ENCODE measurements around the gene PPP6R2.
"Not testable (repeated sequence)": the region's sequence is repeated elsewhere in the genome, so short reads cannot be mapped to it uniquely, and the experiment has no call there.

Gene PPP6R2

GRCh38 chr22:50406416-50407170, 63.5 kb downstream of the PPP6R2 start:
- DNase-seq, result no peak

- no peak for DNase-seq
These were observed 65.2 kb downstream of the PPP6R2 start for GRCh38 chr22:50408311-50408710.

- not testable (repeated sequence) for DNase-seq
These were observed 65.8 kb downstream of the PPP6R2 start for GRCh38 chr22:50408954-50409353.

GRCh38 chr22:50414476-50415248, 71.5 kb downstream of the PPP6R2 start:
- no peak for DNase-seq

GRCh38 chr22:50415426-50415825, 72.3 kb downstream of the PPP6R2 start:
- no peak for DNase-seq

DNA sequence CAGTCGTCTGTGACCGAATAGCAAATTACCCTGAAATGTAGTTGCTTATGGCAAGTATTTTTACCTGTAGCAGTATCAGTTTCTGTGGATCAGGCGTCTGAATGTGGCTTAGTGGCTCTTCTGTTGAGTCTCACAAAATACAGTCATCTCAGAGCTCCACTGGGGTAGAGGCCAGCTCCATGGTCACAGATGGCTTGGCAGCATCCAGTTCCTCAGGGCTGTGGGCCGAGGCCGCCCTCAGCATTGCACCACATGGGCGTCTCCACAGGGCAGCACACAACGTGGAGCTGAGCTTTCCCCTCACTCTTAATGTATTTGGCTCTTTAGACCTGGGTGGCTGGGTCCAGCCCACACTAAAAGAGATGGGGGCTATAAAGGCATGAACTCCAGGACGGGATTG, 73.9 kb downstream of the PPP6R2 start:
- no peak for DNase-seq

- no peak for DNase-seq
These were observed 74.5 kb downstream of the PPP6R2 start for GRCh38 chr22:50417411-50418210.

- no peak for DNase-seq
These were observed 75.5 kb downstream of the PPP6R2 start for GRCh38 chr22:50418624-50419023.

- no peak for DNase-seq
These were observed 76.0 kb downstream of the PPP6R2 start for GRCh38 chr22:50419116-50419515.

- DNase-seq, result no peak
These were observed 76.9 kb downstream of the PPP6R2 start for GRCh38 chr22:50420015-50420414.

DNA sequence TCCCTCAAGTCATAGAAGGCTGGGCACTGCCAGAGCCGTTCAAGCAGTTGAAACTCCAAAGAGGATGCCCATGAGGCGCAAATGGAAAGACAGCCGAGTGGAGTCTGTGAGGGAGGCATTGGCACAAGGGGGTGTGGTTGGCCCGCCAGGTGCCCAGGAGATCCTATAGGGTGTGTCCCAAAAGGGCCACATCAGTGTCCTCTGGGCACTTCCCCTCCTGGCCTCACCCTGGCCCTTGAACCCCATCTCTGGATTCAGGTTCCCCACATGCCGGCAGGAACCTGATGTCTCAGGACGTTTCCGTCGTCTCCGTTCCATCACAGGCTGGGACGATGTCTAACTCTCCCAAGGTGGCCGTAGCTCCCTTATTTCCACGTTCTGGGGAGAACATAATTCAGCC, 77.5 kb downstream of the PPP6R2 start:
- no peak for DNase-seq

DNA sequence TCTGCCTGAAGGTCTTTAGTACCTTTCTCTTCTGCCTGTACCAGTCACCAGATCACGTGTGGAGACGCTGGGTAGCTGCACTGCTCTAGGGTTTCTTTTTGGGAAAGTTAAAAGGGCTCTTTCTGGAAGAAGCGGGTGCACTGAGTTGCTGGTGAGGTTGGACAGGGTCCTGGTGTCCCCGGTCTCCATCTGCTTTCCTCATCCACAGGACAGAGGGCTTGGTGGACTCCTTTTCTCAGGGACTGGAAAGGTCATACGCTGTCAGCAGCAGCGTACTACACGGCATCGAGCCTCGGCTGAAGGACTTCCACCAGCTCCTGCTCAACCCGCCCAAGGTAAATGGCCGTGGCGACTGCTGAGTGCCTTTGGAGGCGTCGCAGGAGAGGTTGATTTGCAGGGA, 78.9 kb downstream of the PPP6R2 start:
- DNase-seq, result no peak

- no peak for DNase-seq
These were observed 80.1 kb downstream of the PPP6R2 start for GRCh38 chr22:50422961-50423815.

GRCh38 chr22:50423956-50424355, 80.8 kb downstream of the PPP6R2 start:
- no peak for DNase-seq

DNA sequence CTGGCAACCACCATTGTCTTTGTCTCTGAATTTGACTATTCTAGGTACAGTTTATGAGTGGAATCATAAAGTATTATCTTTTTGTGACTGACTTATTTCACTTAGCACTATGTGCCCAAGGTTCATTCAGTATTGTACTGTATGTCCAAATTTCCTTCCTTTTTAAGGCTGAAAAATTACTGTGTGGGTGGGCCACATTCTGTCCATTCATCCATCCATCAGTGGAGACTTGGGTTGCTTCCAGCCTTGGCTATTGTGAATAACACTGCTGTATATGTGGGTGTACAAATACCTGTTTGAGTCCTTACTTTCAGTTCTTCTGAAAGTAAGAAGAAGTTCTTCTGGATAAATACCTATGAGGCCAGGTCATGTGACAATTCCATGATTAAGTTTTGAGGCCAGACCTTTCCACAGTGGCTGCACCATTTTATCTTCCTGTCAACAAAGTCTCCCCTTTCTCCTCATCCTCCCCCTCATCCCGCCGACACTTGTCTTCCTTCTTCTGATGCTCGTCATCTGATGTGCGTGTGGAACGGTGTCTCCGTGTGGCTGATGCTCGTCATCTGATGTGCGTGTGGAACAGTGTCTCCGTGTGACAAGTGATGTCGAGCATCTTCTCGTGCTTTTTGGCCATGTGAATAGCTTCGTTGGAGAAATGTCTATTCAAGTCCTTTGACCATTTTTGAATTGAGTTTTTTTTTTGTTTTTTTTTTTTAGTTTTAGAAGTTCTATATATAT, 82.2 kb downstream of the PPP6R2 start:
- DNase-seq, result no peak

- DNase-seq, result no peak
These were observed 89.2 kb downstream of the PPP6R2 start for GRCh38 chr22:50432131-50432876.

DNA sequence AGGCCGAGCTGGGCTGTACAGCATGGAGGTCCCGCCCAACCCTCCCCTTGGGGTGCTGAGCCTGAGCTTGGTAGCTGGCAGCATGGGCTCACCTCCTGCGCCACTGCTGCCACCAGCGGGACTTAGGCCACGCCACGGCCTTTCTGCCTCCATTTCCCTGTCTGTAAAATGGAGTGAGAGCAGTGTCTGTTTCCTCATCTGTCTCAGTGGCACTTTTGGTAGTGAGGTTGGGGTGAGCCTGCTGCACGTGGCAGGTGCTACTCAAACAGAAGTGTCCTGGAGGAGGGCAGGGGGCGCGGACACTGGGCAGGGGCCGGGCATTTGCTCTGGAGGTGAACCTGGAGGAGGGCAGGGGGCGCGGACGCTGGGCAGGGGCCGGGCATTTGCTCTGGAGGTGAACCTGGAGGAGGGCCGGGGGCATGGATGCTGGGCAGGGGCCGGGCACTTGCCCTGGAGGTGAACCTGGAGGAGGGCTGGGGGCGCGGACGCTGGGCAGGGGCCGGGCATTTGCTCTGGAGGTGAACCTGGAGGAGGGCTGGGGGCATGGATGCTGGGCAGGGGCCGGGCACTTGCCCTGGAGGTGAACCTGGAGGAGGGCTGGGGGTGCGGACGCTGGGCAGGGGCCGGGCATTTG, 89.9 kb downstream of the PPP6R2 start:
- DNase-seq, result not testable (repeated sequence)

- no peak for DNase-seq
These were observed 91.7 kb downstream of the PPP6R2 start for GRCh38 chr22:50434849-50435248.

GRCh38 chr22:50435291-50436014, 92.3 kb downstream of the PPP6R2 start:
- DNase-seq, result no peak
